G401 (cell line): Measurements from ENCODE around the gene BRIP1. TPM values are rescaled to one million over a fixed set of nuclear protein-coding genes. Genes with fewer than 3 reads are reported as not detected.
"Not testable (repeated sequence)": the region's sequence is repeated elsewhere in the genome, so short reads cannot be mapped to it uniquely, and the experiment has no call there.

Experiments used
- DNase-seq: peaks from one replicate; pipeline ENCODE4 v3.0.0-alpha.2; 2015; ENCODE audit warnings: low spot score
- in situ Hi-C: cut with HindIII; loops from 2 replicates; pipeline ENCODE4 v1.10.0; 2016; ENCODE audit warnings: low sequenced_read_pairs, mixed read lengths
- total RNA-seq: library from RNA; depleted of rRNA; stranded (reverse); fragments of >200 nt; shearing (Covaris generic); gene quantifications from 2 replicates; pipeline ENCODE4 v1.2.3, GENCODE V29; 2014

BRIP1 gene
- total RNA-seq, 1 experiment from 2014 or later: 15.2 TPM

DNA sequence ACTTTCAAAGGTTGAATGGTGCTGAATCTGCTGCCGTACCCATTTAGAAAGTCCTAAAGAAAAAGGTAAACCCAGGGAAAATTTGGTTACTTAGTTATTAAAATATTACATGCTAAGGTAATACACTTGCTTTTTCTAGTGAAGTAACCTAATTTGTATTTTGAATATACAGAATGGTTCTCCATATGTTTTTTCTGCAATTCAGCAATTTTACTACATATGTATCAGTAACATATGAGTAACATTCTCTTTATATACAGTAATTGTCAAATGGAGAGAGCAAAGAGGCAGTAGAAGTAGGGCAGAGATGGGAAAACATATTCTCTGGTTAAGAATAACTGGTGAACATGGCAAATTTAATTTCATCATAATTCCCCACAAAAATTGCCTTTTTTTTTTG lies 177.2 kb downstream of the BRIP1 start:
- in situ Hi-C loops: no loop called here
- no peak for DNase-seq

DNA sequence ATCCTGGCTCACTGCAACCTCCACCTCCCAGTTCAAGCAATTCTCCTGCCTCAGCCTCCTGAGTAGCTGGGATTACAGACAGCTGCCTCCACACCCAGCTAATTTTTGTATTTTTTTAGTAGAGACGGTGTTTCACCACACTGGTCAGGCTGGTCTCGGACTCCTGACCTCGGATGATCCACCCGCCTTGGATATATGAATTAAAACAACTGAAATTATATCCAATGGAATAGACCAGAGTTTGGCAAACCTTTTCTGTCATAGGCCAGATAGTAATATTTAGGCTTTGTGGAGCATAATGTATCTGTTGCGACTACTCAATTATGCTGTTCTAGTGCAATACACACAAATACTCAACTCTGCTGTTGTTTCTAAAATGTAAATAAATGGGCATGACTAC lies 178.5 kb downstream of the BRIP1 start:
- DNase-seq: no peak
- in situ Hi-C loops: no loop called here

DNA sequence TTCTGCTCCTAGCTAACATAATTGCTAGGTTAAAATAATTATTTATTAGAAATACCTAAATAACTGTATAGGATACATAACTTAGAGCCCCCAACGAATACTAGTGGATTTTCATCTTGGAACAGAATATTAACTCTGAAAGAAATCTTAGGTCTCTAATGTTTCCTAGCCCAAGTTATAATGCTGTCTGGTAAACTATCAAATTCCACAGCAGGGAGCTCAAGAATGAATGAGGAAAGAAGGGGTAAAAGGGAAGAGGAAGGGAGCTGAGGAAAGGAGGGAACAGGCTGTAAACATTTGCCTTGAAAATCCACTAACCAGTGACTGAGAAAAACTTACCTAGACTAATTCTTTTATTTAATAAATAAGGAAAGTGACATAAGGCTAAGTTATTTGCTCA lies 179.2 kb downstream of the BRIP1 start:
- DNase-seq: no peak
- in situ Hi-C loops: no loop called here

DNA sequence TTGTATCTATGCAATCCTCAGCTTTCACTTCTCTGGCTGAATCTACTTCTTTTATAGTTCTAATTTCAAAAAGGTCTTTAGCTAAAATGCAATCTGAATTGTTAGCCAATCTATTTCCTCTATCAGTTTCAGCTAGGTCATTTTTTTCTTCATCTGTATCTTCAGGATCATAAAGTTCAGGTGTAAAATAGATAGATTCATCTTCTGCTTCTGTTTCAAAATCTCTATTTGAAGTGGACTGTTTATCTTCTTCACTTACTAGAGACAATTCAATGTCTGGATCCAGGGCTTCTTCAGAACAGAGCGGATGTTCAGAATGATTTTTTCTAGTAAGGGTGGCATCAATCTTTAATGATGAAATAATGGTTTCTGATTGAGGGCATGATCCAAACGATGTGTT lies 179.9 kb downstream of the BRIP1 start:
- in situ Hi-C loops: no loop called here
- DNase-seq: no peak

DNA sequence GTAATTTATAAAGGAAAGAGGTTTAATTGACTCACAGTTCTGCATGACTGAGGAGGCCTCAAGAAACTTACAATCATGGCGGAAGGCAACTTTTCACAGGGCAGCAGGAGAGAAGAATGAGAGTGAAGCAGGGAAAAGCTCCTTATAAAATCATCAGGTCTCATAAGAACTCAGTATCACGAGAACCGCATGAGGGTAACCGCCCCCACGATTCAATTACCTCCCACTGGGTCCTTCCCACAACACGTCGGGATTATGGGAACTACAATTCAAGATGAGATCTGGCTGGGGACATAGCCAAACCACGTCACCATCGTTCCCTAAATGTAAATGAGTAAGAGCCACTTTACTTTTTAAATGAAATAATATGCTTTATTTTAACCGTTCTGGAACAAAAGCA lies 182.4 kb downstream of the BRIP1 start:
- no peak for DNase-seq
- in situ Hi-C loops: no loop called here

DNA sequence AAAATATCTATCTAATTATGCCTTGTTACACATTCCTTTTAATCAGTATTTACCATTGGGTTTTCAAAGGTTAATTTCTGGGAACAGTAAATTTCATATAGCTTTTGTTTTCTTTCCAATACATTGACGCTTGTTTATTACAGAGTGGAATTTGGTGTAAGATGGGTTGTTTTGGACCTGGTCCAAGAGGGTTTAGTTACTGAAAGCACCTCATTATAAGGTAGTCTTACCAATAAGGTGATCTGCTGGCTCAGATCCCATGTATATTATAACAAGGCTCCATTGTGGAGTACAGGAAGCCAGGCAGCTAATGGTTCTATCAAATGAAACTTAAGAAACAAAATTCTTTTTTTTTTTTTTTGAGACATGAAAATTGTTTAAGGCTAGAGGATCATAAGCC lies 185.0 kb downstream of the BRIP1 start:
- DNase-seq: no peak
- in situ Hi-C loops: no loop called here

DNA sequence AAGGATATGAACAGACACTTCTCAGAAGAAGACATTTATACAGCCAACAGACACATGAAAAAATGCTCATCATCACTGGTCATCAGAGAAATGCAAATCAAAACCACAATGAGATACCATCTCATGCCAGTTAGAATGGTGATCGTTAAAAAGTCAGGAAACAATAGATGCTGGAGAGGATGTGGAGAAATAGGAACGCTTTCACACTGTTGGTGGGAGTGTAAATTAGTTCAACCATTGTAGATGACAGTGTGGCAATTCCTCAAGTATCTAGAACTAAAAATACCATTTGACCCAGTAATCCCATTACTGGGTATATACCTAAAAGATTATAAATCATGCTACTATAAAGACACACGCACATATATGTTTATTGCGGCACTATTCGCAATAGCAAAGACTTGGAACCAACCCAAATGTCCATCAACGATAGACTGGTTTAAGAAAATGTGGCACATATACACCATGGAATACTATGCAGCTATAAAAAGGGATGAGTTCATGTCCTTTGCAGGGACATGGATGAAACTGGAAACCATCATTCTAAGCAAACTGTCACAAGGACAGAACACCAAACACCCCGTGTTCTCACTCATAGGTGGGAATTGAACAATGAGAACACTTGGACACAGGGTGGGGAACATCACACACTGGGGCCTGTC lies 186.0 kb downstream of the BRIP1 start:
- DNase-seq, in situ Hi-C loops: not testable (repeated sequence)

DNA sequence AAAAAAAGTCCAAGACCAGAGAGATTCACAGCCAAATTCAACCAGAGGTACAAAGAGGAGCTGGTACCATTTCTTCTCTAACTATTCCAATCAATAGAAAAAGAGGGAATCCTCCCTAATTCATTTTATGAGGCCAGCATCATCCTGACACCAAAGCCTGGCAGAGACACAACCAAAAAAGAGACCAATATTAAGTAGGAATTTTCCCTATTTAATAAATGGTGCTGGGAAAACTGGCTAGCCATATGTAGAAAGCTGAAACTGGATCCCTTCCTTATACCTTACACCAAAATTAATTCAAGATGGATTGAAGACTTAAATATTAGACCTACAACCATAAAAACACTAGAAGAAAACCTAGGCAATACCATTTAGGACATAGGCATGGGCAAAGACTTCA lies 186.8 kb downstream of the BRIP1 start:
- in situ Hi-C loops, DNase-seq: not testable (repeated sequence)

DNA sequence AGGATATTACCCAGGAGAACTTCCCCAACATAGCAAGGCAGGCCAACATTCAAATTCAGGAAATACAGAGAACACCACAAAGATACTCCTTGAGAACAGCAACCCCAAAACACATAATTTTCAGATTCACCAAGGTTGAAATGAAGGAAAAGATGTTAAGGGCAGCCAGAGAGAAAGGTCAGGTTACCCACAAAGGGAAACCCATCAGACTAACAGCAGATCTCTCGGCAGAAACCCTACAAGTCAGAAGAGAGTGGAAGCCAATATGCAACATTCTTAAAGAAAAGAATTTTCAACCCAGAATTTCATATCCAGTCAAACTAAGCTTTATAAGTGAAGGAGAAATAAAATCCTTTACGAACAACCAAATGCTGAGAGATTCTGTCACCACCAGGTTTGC lies 188.7 kb downstream of the BRIP1 start:
- in situ Hi-C loops, DNase-seq: not testable (repeated sequence)

DNA sequence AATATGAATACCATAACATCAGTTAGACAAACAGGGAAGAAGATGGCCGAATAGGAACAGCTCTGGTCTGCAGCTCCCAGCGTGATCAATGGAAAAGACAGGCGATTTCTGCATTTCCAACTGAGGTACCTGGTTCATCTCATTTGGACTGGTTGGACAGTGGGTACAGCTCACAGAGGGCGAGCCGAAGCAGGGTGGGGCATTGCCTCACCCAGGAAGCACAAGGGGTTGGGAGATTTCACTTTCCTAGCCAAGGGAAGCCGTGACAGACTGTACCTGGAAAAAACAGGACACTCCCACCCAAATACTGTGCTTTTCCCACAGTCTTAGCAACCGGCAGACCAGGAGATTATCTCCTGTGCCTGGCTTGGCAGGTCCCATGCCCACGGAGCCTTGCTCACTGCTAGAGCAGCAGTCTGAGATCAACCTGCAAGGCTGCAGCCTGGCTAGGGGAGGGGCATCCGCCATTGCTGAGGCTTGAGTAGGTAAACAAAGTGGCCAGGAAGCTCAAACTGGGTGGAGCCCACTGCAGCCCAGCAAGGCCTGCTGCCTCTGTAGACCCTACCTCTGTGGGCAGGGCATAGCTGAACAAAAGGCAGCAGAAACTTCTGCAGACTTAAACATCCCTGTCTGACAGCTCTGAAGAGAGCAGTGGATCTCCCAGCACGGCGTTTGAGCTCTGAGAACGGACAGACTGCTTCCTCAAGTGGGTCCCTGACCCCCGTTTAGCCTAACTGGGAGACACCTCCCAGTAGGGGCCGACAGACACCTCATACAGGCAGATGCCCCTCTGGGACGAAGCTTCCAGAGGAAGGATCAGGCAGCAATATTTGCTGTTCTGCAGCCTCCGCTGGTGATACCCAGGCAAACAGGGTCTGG lies 190.1 kb downstream of the BRIP1 start:
- DNase-seq, in situ Hi-C loops: not testable (repeated sequence)

DNA sequence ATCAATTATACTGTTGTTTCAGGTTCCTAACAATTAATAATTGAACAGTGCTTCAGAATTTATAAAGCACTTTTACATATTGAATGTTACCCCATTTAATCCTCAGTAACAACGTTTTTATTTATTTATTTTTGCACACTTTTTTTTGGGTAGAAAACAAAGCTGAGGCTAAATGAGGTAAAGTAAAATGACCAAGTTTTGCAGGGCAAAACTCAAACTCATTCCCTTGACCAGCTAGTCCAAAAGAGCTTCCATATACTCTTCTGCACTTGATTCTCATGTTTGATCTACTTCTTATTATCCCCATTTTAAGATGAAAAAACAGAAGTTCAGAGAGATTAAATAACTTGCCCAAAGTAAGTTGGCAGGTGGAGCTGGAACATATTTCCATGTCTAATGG lies 191.2 kb downstream of the BRIP1 start:
- no peak for DNase-seq
- in situ Hi-C loops: no loop called here

DNA sequence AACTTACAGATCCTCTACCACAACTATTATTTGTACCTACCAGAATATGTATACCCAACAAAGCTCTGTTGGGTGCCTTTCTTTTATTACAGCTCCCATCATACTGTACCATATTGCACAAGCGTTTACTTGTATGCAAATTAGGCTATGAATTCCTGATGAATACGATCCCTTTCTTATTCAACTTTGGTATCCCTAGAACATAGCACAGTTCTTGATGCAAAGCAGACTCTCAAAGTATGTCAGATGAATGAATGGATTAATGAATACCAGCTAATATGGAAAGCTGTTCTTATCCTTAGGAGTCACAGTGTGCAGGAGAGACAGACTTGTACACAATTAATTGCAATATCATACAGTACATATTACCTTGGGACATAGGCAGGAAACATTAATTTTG lies 192.6 kb downstream of the BRIP1 start:
- DNase-seq: no peak
- in situ Hi-C loops: no loop called here

DNA sequence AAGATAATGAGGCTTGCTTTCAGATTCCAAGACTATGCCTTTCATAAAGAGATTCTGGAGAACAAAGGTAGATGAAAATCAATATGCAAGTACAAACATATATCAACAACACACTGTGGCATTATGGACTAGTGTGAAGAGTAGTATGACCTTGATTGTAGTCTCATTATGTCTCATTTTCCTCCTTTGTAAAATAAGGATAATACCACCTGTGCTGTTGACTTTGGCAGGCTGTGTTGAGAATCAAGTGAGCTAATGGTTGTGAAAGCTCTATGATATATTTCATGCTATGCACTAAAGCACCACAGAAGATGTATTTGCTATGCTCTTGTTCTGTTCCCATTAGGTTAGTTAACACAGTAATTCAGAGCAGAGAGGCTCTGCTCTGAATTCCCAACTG lies 193.8 kb downstream of the BRIP1 start:
- no peak for DNase-seq
- in situ Hi-C loops: no loop called here

DNA sequence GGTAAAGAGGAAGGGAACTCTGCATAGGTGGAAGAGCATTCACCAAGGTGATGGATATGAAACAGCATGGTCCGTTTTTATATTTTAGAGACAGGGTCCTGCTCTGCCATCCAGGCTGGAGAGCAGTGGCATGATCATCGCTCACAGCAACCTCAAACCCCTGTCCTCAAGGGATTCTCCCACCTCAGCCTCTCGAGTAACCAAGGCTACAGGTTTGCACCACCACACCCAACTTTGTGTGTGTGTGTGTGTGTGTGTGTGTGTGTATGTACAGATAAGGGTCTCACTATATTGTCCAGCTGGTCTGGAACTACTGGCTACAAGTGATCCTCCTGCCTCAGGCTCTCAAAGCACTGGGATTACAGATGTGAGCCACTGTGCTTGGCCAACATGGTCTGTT lies 194.8 kb downstream of the BRIP1 start:
- no peak for DNase-seq
- in situ Hi-C loops: no loop called here

DNA sequence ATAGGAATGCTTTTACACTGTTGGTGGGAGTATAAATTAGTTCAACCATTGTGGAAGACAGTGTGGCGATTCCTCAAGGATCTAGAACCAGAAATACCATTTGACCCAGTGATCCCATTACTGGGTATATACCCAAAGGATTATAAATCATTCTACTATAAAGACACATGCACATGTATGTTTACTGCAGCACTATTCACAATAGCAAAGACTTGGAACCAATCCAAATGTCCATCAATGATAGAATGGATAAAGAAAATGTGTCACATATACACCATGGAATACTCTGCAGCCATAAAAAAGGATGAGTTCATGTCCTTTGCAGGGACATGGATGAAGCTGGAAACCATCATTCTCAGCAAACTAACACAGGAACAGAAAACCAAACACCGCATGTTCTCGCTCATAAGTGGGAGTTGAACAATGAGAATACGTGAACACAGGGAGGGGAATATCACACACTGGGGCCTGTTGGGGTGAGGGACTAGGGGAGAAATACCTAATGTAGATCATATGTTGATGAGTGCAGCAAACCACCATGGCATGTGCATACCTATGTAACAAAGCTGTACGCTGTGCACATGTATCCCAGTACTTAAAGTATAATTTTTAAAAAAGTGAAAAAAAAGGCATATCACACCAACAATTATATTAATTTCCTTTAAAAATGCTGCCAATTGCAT lies 196.8 kb downstream of the BRIP1 start:
- DNase-seq, in situ Hi-C loops: not testable (repeated sequence)

DNA sequence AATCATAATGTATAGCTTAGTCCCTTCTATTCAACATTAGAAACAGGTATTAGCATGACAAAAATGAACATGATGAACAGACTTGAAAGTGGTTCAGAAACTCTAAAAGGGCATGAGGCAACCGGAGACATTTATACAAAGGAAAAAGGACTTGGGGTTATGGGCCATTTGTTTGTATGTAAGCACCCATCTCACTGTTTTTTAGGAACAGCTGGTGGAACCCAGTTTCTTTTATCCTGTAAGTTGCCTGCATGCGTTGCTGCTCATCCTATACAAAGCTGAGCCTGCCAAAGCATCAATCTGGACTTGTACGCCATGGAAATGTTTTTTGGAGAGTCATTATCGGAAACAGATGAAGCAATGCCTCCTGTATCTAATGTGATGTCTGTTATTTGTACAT lies 200.0 kb downstream of the BRIP1 start:
- in situ Hi-C loops: no loop called here
- no peak for DNase-seq

DNA sequence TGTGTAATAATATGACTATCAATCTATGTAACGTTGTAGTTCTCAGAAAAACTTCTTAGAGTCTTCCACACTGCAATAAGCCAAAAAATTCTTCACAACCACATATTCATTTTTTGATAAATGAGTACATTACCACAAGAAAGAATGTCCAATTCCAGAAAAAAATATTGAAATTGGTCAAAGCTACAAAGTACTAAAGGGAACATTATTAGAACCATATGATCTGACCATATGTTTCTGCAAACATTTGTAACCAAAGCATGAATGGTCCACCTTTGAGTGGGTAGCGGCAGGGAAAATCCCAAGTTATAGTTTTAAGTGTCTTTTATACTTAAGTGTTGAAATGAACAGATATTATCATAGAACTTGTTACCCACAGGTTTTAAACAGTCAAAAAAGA lies 200.6 kb downstream of the BRIP1 start:
- in situ Hi-C loops: no loop called here
- no peak for DNase-seq

DNA sequence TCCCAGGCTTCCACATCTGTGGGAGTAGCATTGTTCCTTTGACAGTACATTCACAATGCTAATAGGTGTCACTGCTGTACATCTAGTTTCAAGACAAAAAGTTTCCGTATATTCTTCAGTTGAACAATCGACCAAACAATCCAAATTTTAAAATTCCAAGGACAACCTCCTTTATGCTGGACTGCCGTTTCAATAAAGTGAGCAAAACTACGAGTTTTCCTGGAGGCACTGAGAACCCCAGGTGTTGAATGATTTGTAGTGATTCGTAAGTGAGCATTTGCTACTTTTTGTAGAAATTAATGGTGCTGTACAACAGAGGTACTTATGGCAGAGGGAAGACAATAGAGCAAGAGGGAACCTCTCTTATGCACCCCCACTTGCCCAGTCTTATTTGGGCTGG lies 201.1 kb downstream of the BRIP1 start:
- in situ Hi-C loops: no loop called here
- DNase-seq: no peak

DNA sequence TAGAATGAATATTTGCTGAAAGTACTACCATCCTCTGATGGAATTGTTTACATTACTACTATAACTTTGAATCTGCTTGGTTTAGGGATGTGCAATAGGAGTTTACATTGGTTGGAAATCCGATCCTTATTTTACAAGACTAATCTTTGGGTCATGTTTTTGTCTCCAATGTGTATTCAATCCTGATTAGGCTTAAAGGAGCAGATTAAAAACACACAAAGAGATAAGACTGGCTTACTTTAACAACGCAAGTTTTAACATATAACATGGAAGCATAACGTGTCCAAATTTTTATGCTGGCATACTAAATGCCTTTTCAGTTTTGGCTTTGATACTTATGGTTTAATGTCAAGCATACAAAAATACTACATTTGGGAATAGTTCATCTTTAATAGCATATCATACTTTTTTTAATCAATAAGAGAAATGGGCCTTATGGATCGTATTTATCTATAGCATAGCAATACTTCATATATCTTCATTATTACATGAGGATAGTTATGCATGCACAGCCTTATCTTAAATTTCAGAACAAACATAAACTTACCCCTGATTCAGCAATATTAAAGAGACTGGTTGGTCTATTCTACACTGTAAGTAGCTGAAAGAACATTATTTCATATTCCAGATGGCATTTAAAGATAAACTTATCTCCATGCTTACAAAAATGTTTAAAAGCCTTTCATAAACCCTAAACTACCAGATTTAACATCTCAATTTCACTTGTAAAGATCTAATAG lies 202.4 kb downstream of the BRIP1 start:
- no peak for DNase-seq
- in situ Hi-C loops: no loop called here

DNA sequence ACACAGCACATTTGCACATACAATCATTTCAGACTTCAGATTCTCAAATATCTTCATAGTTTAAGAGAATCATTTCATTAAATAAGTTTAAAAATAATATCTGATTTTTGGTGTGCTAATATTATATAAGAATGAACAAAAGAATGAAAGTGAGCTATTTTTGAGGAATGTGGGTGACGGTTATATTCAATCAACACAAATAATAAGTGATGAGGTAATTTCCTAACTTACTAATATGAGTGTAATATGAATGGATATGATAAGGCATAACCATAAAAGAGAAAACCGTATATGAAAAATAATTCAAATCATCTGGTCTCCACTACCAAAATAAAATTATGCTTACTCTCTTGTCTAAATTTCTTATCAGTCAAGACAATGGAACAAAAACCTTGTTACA lies 203.9 kb downstream of the BRIP1 start:
- DNase-seq: no peak
- in situ Hi-C loops: no loop called here
